ENCODE results near the gene ZNF410. TPM values are rescaled to one million over a fixed set of nuclear protein-coding genes. Genes with fewer than 3 reads are reported as not detected.

Gene ZNF410
- total and polyA plus RNA-seq, 2 of the 13 experiments (the other 11 are each of a cell fraction or from before 2014, with no cell fraction given) = 19.2 to 44.3 TPM

DNA sequence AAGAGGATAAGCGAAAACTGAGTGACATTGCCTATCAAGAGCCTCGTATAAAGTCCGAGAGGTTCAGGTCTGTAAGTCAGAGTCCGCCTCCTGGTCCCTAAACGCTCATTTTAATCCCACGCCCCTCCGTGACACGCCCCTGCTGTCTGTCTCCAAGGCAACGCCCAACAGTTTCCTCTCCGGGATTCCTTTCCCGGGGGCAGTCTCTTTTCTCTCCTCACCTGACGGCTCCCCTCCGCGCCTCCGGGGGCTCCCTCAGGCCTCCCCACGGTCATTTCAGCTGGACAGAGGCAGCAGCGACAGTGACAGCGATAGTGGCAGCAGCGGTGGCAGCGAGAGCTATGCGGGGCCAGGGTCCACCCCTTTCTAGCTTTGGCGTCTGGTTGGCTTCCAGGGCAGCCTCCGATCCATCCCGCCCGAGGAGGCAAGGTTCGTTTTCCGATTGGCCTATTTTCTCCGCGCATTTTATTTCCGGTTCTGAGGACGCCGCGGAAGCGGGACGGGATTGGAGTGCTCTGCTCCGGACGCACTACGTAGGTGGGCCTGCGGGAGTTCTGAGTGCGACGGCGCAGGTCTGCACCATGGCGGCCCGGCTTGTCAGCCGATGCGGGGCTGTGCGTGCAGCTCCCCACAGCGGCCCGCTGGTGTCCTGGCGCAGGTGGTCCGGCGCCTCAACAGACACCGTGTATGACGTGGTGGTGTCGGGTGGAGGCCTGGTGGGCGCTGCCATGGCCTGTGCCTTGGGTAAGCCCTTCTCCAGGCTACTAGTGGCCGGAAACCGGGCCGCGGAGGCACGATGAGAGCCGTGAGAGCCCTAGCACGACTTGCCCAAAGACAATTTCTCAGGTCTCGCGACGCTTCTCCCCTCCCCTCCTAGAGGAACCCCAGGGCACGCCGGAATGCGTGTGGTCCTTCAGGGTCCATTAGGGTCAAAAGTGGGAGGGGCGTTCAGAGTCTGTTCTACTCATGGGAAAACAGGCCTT lies 63.4 kb downstream of the ZNF410 start, which contains the start of the genes COQ6 and FAM161B (continued):
- TF ChIP-seq DNMT1 (CRISPR knock-in tag; IDR thresholded peaks at IDR 0.05) = 0 out of 2 replicates have a peak, but pooled peaks have one; percentile 40
- peak; percentile 86; the same call in 1 of the 2 replicates for TF ChIP-seq CREBL2 (CRISPR knock-in tag; IDR thresholded peaks at IDR 0.05; ENCODE audit: borderline replicate concordance)
- TF ChIP-seq ZSCAN9 (CRISPR knock-in tag; IDR thresholded peaks at IDR 0.05; ENCODE audit: borderline replicate concordance) = peak; percentile 61; the same call in 1 of the 2 replicates
- TF ChIP-seq, protein P1, sequence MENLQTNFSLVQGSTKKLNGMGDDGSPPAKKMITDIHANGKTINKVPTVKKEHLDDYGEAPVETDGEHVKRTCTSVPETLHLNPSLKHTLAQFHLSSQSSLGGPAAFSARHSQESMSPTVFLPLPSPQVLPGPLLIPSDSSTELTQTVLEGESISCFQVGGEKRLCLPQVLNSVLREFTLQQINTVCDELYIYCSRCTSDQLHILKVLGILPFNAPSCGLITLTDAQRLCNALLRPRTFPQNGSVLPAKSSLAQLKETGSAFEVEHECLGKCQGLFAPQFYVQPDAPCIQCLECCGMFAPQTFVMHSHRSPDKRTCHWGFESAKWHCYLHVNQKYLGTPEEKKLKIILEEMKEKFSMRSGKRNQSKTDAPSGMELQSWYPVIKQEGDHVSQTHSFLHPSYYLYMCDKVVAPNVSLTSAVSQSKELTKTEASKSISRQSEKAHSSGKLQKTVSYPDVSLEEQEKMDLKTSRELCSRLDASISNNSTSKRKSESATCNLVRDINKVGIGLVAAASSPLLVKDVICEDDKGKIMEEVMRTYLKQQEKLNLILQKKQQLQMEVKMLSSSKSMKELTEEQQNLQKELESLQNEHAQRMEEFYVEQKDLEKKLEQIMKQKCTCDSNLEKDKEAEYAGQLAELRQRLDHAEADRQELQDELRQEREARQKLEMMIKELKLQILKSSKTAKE (CRISPR knock-in tag; IDR thresholded peaks at IDR 0.05; ENCODE audit: borderline replicate concordance) = peak; percentile 13; the same call in 1 of the 2 replicates
- TF ChIP-seq ZNF484 (CRISPR knock-in tag; IDR thresholded peaks at IDR 0.05; ENCODE audit: borderline replicate concordance, low read depth) = no peak
- TF ChIP-seq, protein P2, sequence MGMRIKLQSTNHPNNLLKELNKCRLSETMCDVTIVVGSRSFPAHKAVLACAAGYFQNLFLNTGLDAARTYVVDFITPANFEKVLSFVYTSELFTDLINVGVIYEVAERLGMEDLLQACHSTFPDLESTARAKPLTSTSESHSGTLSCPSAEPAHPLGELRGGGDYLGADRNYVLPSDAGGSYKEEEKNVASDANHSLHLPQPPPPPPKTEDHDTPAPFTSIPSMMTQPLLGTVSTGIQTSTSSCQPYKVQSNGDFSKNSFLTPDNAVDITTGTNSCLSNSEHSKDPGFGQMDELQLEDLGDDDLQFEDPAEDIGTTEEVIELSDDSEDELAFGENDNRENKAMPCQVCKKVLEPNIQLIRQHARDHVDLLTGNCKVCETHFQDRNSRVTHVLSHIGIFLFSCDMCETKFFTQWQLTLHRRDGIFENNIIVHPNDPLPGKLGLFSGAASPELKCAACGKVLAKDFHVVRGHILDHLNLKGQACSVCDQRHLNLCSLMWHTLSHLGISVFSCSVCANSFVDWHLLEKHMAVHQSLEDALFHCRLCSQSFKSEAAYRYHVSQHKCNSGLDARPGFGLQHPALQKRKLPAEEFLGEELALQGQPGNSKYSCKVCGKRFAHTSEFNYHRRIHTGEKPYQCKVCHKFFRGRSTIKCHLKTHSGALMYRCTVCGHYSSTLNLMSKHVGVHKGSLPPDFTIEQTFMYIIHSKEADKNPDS (CRISPR knock-in tag; IDR thresholded peaks at IDR 0.05) = peak; percentile 64; the same call in 1 of the 2 replicates
- TF ChIP-seq ZNF3 (CRISPR knock-in tag; IDR thresholded peaks at IDR 0.05) = no peak
- peak; percentile 9; the same call in 1 of the 2 replicates for TF ChIP-seq ARID5B (CRISPR knock-in tag; IDR thresholded peaks at IDR 0.05)
- TF ChIP-seq ZNF138 (CRISPR knock-in tag; IDR thresholded peaks at IDR 0.05; ENCODE audit: low read depth) = no peak; the same call in 1 of the 2 replicates
- no peak for TF ChIP-seq RARG (CRISPR knock-in tag; IDR thresholded peaks at IDR 0.05; ENCODE audit: low read depth)
- no peak for TF ChIP-seq ZIK1 (CRISPR knock-in tag; IDR thresholded peaks at IDR 0.05; ENCODE audit: borderline replicate concordance, low read depth)
- no peak for TF ChIP-seq FOXA1 (IDR thresholded peaks at IDR 0.05)
- peak; percentile 8; the same call in 1 of the 2 replicates for TF ChIP-seq FOXA1 (CRISPR knock-in tag; IDR thresholded peaks at IDR 0.05)
- peak; percentile 87 for TF ChIP-seq HNF1B (CRISPR knock-in tag; IDR thresholded peaks at IDR 0.05)
- TF ChIP-seq ZNF275 (CRISPR knock-in tag; IDR thresholded peaks at IDR 0.05; ENCODE audit: borderline replicate concordance) = peak; percentile 24; the same call in 1 of the 2 replicates

All from HepG2 (cell line).